Hepatocyte (in vitro differentiated cells): ENCODE results near the gene GALNT17. TPM values are rescaled to one million over a fixed set of nuclear protein-coding genes. Genes with fewer than 3 reads are reported as not detected.

Experiments used
- DNase-seq: peaks from one replicate; pipeline ENCODE4 v3.0.0-alpha.2; 2016; ENCODE audit warnings: low spot score
- H2AFZ ChIP-seq: fragments of 200-600 bp; sonication (generic); 2 replicates; pipeline ENCODE4 v1.6.0; 2016; ENCODE audit warnings: antibody characterized with exemption, mild to moderate bottlenecking
- H3K27ac ChIP-seq: fragments of 200-600 bp; sonication (generic); 2 replicates; pipeline ENCODE4 v1.5.1; 2016; ENCODE audit warnings: mild to moderate bottlenecking
- H3K27me3 ChIP-seq: fragments of 200-600 bp; sonication (generic); 2 replicates; pipeline ENCODE4 v1.6.1; 2016
- H3K36me3 ChIP-seq: fragments of 200-600 bp; sonication (generic); replicated peaks from 2 replicates; pipeline ENCODE4 v1.5.1; 2016; ENCODE audit warnings: low read depth; ENCODE audit not compliant: insufficient read depth
- H3K4me1 ChIP-seq: fragments of 200-600 bp; sonication (generic); 2 replicates; pipeline ENCODE4 v1.5.1; 2016; ENCODE audit warnings: mild to moderate bottlenecking, moderate library complexity; ENCODE audit not compliant: insufficient read depth
- H3K4me2 ChIP-seq: fragments of 200-600 bp; sonication (generic); 2 replicates; pipeline ENCODE4 v1.6.0; 2016
- H3K4me3 ChIP-seq: fragments of 200-600 bp; sonication (generic); 2 replicates; pipeline ENCODE4 v1.5.1; 2016; ENCODE audit warnings: mild to moderate bottlenecking
- H3K79me2 ChIP-seq: fragments of 200-600 bp; sonication (generic); 2 replicates; pipeline ENCODE4 v1.6.0; 2017; ENCODE audit warnings: mild to moderate bottlenecking
- H3K9me2 ChIP-seq: fragments of 200-600 bp; sonication (generic); replicated peaks from 2 replicates; pipeline ENCODE4 v1.6.0; 2017; ENCODE audit warnings: mild to moderate bottlenecking; ENCODE audit not compliant: insufficient read depth
- H3K9me3 ChIP-seq: fragments of 200-600 bp; sonication (generic); 2 replicates; pipeline ENCODE4 v1.5.1; 2016; ENCODE audit warnings: low read depth, mild to moderate bottlenecking
- H4K20me1 ChIP-seq: fragments of 200-600 bp; sonication (generic); 2 replicates; pipeline ENCODE4 v1.6.0; 2016; ENCODE audit warnings: mild to moderate bottlenecking; ENCODE audit not compliant: insufficient read depth, poor library complexity, severe bottlenecking
- CTCF ChIP-seq: fragments of 200-600 bp; sonication (generic); IDR thresholded peaks from 2 replicates; pipeline ENCODE4 v1.5.1; 2016; ENCODE audit warnings: antibody characterized with exemption, mild to moderate bottlenecking; ENCODE audit not compliant: poor library complexity
- EZH2 ChIP-seq: fragments of 200-600 bp; sonication (generic); IDR thresholded peaks from 2 replicates; pipeline ENCODE4 v1.6.1; 2016; ENCODE audit warnings: antibody characterized with exemption, mild to moderate bottlenecking, borderline replicate concordance
- EZH2phosphoT487 ChIP-seq: fragments of 200-600 bp; sonication (generic); IDR thresholded peaks from one replicate; pipeline ENCODE4 v1.6.1; 2018; ENCODE audit warnings: antibody characterized with exemption, mild to moderate bottlenecking, low read depth, moderate library complexity; ENCODE audit not compliant: unreplicated experiment, severe bottlenecking
- WGBS: methylation state at CpG from one replicate; pipeline ENCODE4 v1.1.6; 2016; ENCODE audit warnings: low lambda C conversion rate; ENCODE audit errors: missing lambda C conversion rate; 5-methylcytosine and 5-hydroxymethylcytosine counted together
- polyA plus RNA-seq: library from polyadenylated mRNA; unstranded; fragments of >200 nt; fragmentation: Nextera tagmentation; extraction: Ambion mirVana; gene quantifications from 2 replicates; pipeline ENCODE4 v1.2.1, GENCODE V29; 2016
- total RNA-seq: library from RNA; depleted of rRNA; stranded (reverse); fragments of >200 nt; gene quantifications from 2 replicates; pipeline ENCODE4 v1.2.3, GENCODE V29; 2014

GALNT17 gene
- total and polyA plus RNA-seq, 2 experiments from 2014 or later = 4.3 to 8.1 TPM

- no peaks in the 10 kb centered on the region for H3K79me2 ChIP-seq
- H3K27ac ChIP-seq = no peak overlapping the region
- TF ChIP-seq EZH2phosphoT487 (no peak), EZH2 (no peak), CTCF (no peak)
- DNase-seq = no peak
- WGBS = 67% methylated on average over 6 of the region's 6 CpGs
- H3K4me3 ChIP-seq = no peak overlapping the region
- H3K4me1 ChIP-seq = no peaks in the 10 kb centered on the region
- H3K36me3 ChIP-seq = no peaks in the 10 kb centered on the region
- no peaks in the 10 kb centered on the region for H4K20me1 ChIP-seq
- H2AFZ ChIP-seq = no peak overlapping the region
- H3K9me2 ChIP-seq = no peaks in the 10 kb centered on the region
- no peak overlapping the region for H3K4me2 ChIP-seq
- no peaks in the 10 kb centered on the region for H3K9me3 ChIP-seq
- no peaks in the 10 kb centered on the region for H3K27me3 ChIP-seq
Measured at GRCh38 chr7:71465741-71466189, 333.8 kb downstream of the GALNT17 start.

DNA sequence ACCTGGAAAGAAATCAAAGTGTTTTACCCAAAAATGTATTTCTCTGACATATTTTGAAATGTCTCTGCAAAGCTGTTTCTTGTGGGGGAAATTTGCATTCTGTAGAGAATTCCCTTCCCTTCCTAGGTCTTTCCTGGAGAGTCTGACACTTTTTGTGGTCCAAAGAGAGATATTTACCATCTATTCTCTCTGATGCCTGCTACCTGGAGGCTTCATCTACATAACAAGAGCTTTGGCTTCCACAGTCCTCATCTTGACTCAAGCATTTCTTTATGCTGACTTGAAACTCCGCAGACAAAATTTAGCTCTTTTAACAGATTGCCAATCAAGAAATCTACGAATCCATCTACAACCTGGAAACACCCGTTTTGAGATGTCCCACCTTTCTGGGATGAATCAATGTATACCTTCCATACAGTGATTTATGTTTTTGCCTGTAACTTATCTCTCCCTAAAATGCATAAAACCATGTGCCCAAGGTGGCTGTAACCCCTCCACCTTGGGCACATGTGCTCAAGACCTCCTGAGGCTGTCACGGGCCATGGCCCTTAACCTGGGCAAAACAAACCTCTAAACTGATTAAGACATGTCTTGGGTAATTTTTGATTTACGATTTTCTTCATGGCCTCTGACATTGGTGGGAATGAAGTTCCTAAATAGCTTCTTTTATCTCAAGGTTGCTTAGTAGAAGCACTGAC, 334.7 kb downstream of the GALNT17 start:
- DNase-seq = no peak
- Histone ChIP-seq H3K9me3 (no peaks in the 10 kb centered on the region), H3K4me2 (no peak overlapping the region), H3K27ac (no peak overlapping the region), H4K20me1 (no peaks in the 10 kb centered on the region), H3K4me1 (no peaks in the 10 kb centered on the region), H3K36me3 (no peaks in the 10 kb centered on the region), H2AFZ (no peak overlapping the region), H3K9me2 (no peaks in the 10 kb centered on the region), H3K4me3 (no peak overlapping the region), H3K79me2 (no peaks in the 10 kb centered on the region), H3K27me3 (no peaks in the 10 kb centered on the region)
- 59% methylated on average over 5 of the region's 5 CpGs for WGBS
- TF ChIP-seq EZH2 = no peak
- TF ChIP-seq CTCF = no peak
- TF ChIP-seq EZH2phosphoT487 = no peak

DNA sequence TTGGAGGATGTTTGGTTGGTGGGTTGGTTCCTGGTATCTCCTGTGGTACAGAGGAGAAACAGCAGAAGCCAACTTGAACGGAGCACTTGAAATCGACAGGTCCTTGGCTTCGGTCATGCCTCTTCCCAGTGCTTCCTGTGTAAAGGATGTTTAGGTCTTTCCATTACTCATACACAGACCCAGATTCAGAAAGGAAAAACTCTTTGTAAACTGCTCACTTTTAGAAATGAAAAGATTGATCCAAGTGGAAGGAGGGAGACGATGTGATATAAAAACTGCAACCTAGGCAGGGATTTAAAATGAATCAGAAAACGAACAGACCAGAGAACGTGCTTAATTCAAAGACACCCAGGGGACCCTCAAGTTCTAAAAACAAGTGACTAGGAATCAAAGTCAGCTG, 338.4 kb downstream of the GALNT17 start:
- Histone ChIP-seq H4K20me1 (no peaks in the 10 kb centered on the region), H3K4me2 (no peak overlapping the region), H3K79me2 (no peaks in the 10 kb centered on the region), H2AFZ (no peak overlapping the region), H3K9me3 (no peaks in the 10 kb centered on the region), H3K9me2 (no peaks in the 10 kb centered on the region), H3K36me3 (no peaks in the 10 kb centered on the region), H3K27ac (no peak overlapping the region), H3K4me1 (no peaks in the 10 kb centered on the region), H3K4me3 (no peak overlapping the region), H3K27me3 (no peaks in the 10 kb centered on the region)
- WGBS = 86% methylated on average over 6 of the region's 6 CpGs
- no peak for DNase-seq
- TF ChIP-seq CTCF (no peak), EZH2phosphoT487 (no peak), EZH2 (no peak)
